ENCODE measurements around the gene KIF23. TPM values are rescaled to one million over a fixed set of nuclear protein-coding genes. Genes with fewer than 3 reads are reported as not detected.
A peak's percentile ranks its signal among the peaks of the same experiment; 100 is the strongest.
"Not testable (repeated sequence)": the region's sequence is repeated elsewhere in the genome, so short reads cannot be mapped to it uniquely, and the experiment has no call there.

The KIF23 gene
- 36.0 and 40.0 TPM in 2 replicates for total RNA-seq

DNA sequence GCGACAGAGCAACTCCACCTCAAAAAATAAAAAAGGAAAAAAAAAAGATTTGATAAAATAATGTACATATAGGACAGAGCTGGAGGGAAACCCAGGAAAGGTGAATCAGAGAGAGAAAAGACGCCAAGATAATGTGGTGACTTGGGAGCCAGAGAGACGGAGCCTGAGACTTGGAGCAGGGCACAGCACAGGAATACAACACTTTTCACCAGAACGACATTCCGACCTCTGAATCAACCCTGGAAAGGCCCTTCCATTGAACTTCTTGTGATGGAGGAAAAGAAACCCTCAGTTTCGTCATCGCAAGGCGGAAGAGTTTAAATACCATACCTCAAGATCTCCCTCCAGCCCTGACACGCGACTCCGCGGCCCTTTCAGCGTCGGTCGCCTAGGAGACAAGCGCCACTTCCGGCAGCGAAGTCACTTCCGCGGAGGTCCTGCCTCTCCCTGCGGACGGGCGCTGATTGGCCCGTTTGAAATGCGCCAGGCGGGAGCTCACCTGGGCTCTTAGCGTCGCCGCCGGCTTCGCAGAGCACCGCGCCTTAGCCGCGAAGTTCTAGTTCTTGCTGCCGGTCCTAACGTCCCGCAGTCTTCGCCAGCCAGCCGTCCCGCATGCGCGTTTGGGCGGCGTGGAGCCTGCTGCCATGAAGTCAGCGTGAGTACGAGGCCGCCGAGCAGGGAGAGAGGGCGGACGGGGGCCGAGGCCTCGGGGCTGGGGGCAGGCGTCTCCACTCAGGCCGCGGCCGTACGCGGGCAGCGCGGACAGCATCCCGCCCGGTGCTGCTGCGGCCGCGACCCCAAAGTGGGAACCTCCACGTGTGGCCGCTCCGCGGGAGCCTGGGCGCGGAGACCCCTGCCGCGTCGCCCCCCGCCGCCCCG is at the start of gene KIF23:
Gene KIF23, plus strand, starts transcription at position 528 of the 879 bp plus-strand sequence. Its CDS starts 117 bp downstream, at position 645.
- Mint-ChIP-seq H3K4me3 (peak within 1 kb of the TSS; percentile 89), H3K36me3 (ENCODE audit: low read depth) (peaks cover 12% of the 10 kb centered on the region), H3K4me1 (peaks cover 33% of the 10 kb centered on the region), H3K27me3 (no peaks in the 10 kb centered on the region), H3K9me3 (no peaks in the 10 kb centered on the region), H3K27ac (peak within 1 kb of the TSS; percentile 86)
- intact Hi-C loops (cut with micrococcal nuclease), result loop anchor here (1.0 to 5.0 kb wide), 2 partner anchors 38 to 252 kb away; partner anchors contain the start of genes GLCE and RPLP1
- peak; percentile 98 for DNase-seq

DNA sequence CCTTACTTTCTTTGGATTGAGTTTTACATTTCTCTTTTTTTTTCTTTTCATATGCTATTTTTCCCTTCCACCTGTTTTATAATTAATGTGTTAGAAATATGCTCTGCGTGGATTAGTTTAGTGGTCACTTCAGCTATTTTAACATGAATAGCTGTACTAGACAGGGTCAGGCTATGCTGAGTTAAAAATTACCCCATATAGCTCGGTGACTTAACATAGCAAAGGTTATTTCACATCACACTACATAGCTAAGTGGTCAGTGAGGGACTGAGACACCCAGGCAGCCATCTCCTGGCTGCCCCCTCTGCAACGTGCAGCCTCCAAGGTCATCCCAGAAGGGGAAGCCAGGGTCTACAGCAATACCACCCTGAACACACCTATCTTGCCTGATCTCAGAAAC is 46.9 kb upstream of the KIF23 start:
- Mint-ChIP-seq H3K27ac (no peak overlapping the region), H3K9me3 (no peaks in the 10 kb centered on the region), H3K4me1 (no peaks in the 10 kb centered on the region), H3K36me3 (ENCODE audit: low read depth) (no peaks in the 10 kb centered on the region), H3K4me3 (no peak overlapping the region), H3K27me3 (peaks cover 8% of the 10 kb centered on the region)
- intact Hi-C loops (cut with micrococcal nuclease), result no loop called here
- no peak for DNase-seq

DNA sequence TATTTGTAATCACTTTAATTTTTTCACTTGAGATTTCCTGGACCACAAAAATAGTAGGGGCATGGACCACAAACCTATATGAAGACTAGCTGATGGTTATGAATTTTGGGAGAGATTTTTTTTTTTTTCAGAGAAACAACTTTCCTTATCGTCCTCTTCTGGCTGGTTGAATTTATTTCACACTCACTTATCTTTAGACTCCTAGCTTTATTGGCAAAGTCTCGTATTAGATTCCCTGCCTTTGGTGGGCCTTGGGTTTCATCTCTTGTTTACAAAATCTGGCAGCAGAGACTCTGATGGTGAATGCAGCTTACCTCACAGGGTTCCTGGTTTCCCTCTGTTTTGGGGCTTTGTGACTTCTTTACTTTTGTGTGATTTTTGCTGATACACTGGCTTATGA is 44.5 kb upstream of the KIF23 start:
- no peak for DNase-seq
- H3K4me3 Mint-ChIP-seq, result no peak overlapping the region
- no peaks in the 10 kb centered on the region for H3K9me3 Mint-ChIP-seq
- intact Hi-C loops (cut with micrococcal nuclease), result no loop called here
- H3K27ac Mint-ChIP-seq, result no peak overlapping the region
- H3K36me3 Mint-ChIP-seq (ENCODE audit: low read depth), result no peaks in the 10 kb centered on the region
- H3K4me1 Mint-ChIP-seq, result no peaks in the 10 kb centered on the region
- H3K27me3 Mint-ChIP-seq, result peaks cover 20% of the 10 kb centered on the region

DNA sequence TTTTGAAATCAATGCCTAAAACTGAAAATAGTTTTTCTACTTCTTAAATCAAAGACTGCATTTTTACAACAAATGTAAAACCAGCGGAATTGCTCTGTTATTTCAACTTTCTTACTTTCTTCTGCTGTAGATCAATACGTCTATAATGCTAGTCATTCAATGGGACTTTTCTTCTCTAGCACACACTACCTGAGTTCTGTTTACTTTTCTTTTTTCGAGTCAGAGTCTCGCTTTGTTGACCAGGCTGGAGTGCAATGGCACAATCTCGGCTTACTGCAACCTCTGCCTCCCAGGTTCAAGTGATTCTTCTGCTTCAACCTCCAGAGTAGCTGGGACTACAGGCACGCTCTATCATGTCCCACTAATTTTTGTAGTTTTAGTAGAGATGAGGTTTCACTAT is 40.7 kb upstream of the KIF23 start:
- Mint-ChIP-seq H3K4me1 (no peaks in the 10 kb centered on the region), H3K27me3 (peaks cover 14% of the 10 kb centered on the region), H3K27ac (no peak overlapping the region), H3K4me3 (no peak overlapping the region), H3K9me3 (no peaks in the 10 kb centered on the region), H3K36me3 (ENCODE audit: low read depth) (no peaks in the 10 kb centered on the region)
- DNase-seq, result no peak
- intact Hi-C loops (cut with micrococcal nuclease), result no loop called here

DNA sequence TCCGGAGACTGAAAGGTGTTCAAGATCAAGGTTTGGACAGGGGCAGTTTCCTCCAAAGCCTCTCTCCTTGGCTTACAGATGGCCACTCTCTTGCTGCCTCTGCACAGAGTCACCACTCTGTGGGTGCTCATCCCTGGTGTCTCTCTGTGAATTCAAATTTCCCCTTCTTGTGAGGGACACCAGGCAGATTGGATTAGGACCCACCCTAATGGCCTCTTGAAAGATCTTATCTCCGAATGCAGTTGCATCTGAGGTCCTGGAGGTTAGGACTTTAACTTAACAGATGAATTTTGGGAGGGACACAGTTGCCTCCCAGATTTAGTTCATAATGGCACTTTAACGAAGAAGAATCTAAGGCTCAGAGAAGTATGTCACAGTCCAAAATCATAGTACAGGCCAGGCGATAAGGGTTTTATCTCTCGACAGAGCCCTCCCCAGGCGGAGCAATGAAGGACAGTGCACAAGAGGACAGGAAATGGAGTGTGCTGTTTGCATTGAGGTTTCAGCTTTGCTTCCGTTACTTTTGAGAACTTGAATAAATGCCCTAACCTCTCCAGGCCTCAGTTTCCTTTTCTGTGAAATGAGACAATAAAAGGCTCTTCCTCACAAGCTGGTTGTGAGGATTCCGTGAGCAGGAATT is 38.9 kb upstream of the KIF23 start:
- H3K36me3 Mint-ChIP-seq (ENCODE audit: low read depth), result no peaks in the 10 kb centered on the region
- peaks cover 15% of the 10 kb centered on the region for H3K27me3 Mint-ChIP-seq
- H3K4me1 Mint-ChIP-seq, result no peaks in the 10 kb centered on the region
- H3K4me3 Mint-ChIP-seq, result no peak overlapping the region
- DNase-seq, result no peak
- H3K9me3 Mint-ChIP-seq, result no peaks in the 10 kb centered on the region
- H3K27ac Mint-ChIP-seq, result no peak overlapping the region
- intact Hi-C loops (cut with micrococcal nuclease), result no loop called here

DNA sequence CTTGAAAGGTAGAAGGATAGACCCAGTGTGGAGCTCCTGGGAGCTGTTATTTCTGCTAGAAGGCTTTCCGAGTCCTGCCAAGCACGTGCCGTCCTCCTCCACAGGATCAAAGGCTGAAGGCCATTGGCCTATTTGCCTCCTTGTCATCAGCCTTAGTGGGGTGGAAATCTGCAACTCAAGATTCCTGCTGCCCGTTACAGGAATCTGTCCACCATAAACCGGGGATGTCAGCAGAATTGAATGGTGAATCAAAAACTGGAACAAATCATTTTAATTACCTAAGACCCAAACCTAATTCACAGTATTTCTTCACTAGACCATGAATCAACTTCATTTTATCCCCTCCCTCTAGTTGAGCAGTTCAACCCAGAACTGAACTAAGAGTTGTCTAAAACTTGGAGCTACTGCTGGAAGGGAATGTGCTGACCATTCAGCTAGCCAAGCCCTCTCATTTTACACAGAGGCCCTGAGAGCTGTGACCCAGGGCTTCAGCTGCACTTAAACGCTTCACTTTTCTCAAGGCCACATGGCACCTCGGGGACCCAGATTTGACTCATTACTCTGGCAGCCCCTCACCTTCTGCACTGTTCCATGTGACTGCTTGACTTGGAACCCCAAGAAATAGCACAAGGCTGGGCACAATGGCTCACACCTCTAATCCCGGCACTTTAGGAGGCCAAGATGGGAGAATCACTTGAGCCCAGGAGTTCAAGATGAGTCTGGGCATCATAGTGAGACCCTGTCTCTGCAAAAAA is 36.8 kb upstream of the KIF23 start:
- Mint-ChIP-seq H3K27me3 (peaks cover 15% of the 10 kb centered on the region), H3K27ac (no peak overlapping the region)
- intact Hi-C loops (cut with micrococcal nuclease), result no loop called here

DNA sequence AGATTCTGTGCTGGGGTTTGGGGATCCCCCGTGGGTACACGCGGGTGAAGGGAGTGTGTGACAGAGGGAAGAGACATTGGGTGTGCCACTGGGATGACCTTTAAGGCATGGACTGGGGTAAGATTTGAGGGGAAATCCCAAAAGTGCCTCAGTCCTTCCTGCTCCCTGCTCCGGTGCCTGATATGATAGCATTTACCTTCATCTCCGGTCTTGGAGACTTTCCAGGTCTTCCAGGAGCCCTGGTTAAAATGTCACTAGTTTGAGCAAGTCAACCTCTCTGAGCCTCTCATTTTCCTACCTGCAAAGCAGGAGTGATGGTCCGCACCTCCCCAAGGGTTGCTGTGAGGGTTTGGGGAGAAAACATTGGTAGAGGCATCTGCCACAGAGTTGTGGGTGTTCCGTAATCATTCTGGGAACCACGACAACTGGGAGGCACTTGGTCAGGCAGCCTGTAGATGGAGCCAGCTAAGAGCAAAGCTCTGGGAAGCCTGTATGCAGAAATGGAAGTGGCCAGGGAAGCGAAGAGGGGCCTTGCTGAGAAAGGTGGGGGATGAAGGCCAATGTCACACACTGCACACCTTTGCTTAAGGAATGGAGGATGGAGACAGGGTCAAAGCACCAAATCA is 33.9 kb upstream of the KIF23 start:
- Mint-ChIP-seq H3K4me1 (no peaks in the 10 kb centered on the region), H3K4me3 (no peak overlapping the region), H3K27ac (no peak overlapping the region), H3K9me3 (no peaks in the 10 kb centered on the region), H3K27me3 (peaks cover 2% of the 10 kb centered on the region), H3K36me3 (ENCODE audit: low read depth) (no peaks in the 10 kb centered on the region)
- DNase-seq, result no peak
- intact Hi-C loops (cut with micrococcal nuclease), result no loop called here

More for the DNA sequence above, 36.8 kb upstream of the KIF23 start:
- no peaks in the 10 kb centered on the region for H3K9me3 Mint-ChIP-seq
- no peaks in the 10 kb centered on the region for H3K4me1 Mint-ChIP-seq
- no peaks in the 10 kb centered on the region for H3K36me3 Mint-ChIP-seq (ENCODE audit: low read depth)
- no peak for DNase-seq
- no peak overlapping the region for H3K4me3 Mint-ChIP-seq

DNA sequence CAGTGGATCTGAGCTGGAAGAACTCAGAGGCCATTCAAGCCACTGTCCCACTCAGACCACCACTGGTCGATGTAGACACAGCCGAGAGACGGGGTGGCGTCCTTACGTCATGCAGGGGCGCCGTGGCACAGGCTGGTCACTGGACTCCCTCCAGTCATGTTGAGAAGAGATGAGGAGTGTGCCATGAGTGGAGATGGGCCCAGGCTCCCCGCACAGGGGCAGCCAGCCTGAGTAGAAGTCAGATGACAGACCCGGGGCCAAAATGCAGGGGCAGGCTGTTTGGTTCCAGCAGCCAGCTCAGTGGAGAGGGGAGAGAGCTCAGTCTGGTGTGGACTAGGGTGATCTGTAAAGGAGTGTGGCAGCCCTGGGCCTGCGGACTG is 33.4 kb upstream of the KIF23 start:
- Mint-ChIP-seq H3K4me1 (no peaks in the 10 kb centered on the region), H3K4me3 (no peak overlapping the region), H3K27ac (no peak overlapping the region), H3K36me3 (ENCODE audit: low read depth) (no peaks in the 10 kb centered on the region), H3K9me3 (no peaks in the 10 kb centered on the region), H3K27me3 (peaks cover 2% of the 10 kb centered on the region)
- no peak for DNase-seq
- intact Hi-C loops (cut with micrococcal nuclease), result no loop called here

DNA sequence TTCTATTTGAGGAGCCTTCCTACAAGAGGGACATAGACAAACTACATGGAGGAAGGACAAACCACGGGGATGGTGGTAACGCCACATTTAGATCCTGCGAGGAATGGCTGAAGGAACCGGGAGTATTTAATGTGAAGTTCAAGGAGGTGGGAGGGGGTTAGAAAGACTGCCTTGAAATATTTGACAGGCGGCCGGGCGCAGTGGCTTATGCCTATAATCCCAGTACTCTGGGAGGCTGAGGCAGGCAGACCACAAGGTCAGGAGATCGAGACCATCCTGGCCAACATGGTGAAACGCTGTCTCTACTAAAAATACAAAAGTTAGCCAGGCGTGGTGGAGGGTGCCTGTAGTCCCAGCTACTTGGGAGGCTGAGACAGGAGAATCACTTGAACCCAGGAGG is 32.0 kb upstream of the KIF23 start:
- DNase-seq; H3K27me3 Mint-ChIP-seq; H3K9me3 Mint-ChIP-seq; H3K27ac Mint-ChIP-seq; H3K36me3 Mint-ChIP-seq (ENCODE audit: low read depth); intact Hi-C loops (cut with micrococcal nuclease); H3K4me3 Mint-ChIP-seq; H3K4me1 Mint-ChIP-seq: not testable (repeated sequence)

DNA sequence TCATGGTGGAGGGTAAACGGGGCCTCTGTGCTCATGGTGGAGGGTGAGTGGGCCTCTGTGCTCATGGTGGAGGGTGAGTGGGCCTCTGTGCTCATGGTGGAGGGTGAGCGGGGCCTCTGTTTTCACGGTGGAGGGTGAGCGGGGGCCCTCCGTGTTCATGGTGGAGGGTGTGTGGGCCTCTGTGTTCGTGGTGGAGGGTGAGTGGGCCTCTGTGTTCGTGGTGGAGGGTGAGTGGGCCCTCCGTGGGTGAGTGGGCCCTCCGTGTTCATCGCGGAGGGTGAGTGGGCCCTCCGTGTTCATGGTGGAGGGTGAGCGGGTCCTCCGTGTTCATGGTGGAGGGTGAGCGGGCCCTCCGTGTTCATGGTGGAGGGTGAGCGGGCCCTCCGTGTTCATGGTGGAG is 30.1 kb upstream of the KIF23 start:
- DNase-seq; intact Hi-C loops (cut with micrococcal nuclease); H3K9me3 Mint-ChIP-seq; H3K4me1 Mint-ChIP-seq; H3K36me3 Mint-ChIP-seq (ENCODE audit: low read depth); H3K4me3 Mint-ChIP-seq; H3K27ac Mint-ChIP-seq; H3K27me3 Mint-ChIP-seq: not testable (repeated sequence)

DNA sequence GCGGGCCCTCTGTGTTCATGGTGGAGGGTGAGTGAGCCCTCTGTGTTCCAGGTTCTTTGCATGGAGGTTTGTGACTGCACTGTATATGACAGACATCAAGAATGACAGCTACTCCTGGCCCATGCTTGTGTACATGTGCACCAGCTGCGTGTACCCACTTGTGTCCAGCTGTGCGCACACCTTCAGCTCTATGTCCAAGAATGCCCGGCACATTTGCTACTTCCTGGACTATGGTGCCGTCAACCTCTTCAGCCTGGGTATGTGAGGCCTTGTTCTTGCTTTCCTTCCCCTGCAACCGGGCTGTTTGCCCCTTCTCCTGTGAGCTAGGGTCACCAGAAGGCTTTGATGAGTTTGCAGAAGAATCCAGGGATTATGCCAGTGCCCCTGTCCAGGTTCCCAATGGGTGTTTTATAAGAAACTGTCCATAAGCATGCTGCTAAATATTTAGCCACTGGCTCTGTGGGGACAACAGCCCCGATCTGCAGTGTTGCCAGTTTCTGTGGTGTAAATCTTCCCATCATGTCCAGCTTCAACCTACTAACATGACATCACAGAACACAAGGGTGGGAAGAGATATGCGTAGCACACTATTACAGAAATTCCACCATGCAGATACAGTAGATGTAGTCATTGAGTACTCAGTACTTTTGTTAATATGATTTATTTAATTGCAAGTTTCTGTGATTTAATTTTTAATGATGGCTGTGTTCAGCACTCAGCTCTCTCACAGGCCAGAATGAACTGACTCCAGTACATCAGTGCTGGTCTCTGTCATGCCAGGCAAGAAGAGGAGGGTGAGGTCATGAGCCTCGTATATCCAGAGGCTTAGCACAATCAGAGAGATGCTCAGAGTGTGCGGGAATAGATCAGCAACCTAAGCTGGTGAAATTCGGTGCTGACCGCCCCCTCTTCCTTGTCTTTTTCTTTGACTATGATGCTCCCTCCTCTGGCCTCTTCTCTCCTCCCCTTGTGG is 29.2 kb upstream of the KIF23 start:
- Mint-ChIP-seq H3K27me3 (peaks cover 2% of the 10 kb centered on the region), H3K4me1 (no peaks in the 10 kb centered on the region), H3K27ac (no peak overlapping the region), H3K9me3 (no peaks in the 10 kb centered on the region), H3K4me3 (no peak overlapping the region), H3K36me3 (ENCODE audit: low read depth) (no peaks in the 10 kb centered on the region)
- no peak for DNase-seq
- intact Hi-C loops (cut with micrococcal nuclease), result no loop called here

DNA sequence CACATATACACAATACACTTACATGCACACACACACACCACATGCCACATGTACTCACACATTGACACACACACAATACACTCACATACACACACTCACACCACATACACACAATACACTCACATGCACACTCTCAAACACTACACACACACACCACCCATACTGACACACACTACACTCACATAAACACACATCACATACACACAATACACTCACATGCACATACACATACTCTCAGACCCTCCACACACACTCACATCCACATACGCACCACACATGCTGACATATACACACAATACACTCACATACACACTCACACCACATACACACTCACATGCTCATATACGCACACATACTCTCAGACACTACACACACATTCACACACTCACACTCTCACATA is 28.3 kb upstream of the KIF23 start:
- intact Hi-C loops (cut with micrococcal nuclease), result no loop called here
- no peak for DNase-seq
- Mint-ChIP-seq H3K9me3 (no peaks in the 10 kb centered on the region), H3K27me3 (peaks cover 2% of the 10 kb centered on the region), H3K27ac (no peak overlapping the region), H3K4me1 (no peaks in the 10 kb centered on the region), H3K4me3 (no peak overlapping the region), H3K36me3 (ENCODE audit: low read depth) (no peaks in the 10 kb centered on the region)

DNA sequence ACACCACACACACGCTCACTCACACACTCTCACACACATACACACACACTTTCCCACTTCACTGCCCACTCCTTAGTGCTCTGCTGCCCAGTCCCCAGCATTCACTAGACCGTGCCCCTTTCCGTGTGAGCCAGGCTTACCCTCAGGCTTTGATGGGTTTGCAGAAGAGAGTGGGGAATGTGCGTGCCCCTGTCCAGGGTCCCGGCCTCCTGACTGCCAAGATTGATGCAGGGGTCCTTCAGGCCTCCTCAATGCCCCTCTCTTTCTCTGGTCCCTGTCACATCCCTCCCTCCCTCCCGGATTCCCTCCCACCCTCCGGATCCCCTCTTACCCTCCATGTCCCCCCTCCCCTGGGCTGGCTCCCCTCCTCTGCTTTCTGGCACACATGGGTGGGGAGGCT is 27.9 kb upstream of the KIF23 start:
- Mint-ChIP-seq H3K4me3 (no peak overlapping the region), H3K4me1 (no peaks in the 10 kb centered on the region), H3K9me3 (no peaks in the 10 kb centered on the region), H3K36me3 (ENCODE audit: low read depth) (no peaks in the 10 kb centered on the region), H3K27ac (no peak overlapping the region), H3K27me3 (peaks cover 2% of the 10 kb centered on the region)
- no peak for DNase-seq
- intact Hi-C loops (cut with micrococcal nuclease), result no loop called here
